ENCODE data around the gene IRF2BP2. TPM values are rescaled to one million over a fixed set of nuclear protein-coding genes. Genes with fewer than 3 reads are reported as not detected.
A peak's percentile ranks its signal among the peaks of the same experiment; 100 is the strongest.

IRF2BP2 gene
- total RNA-seq, 1 donor from 2014 or later, result 55.6 TPM

DNA sequence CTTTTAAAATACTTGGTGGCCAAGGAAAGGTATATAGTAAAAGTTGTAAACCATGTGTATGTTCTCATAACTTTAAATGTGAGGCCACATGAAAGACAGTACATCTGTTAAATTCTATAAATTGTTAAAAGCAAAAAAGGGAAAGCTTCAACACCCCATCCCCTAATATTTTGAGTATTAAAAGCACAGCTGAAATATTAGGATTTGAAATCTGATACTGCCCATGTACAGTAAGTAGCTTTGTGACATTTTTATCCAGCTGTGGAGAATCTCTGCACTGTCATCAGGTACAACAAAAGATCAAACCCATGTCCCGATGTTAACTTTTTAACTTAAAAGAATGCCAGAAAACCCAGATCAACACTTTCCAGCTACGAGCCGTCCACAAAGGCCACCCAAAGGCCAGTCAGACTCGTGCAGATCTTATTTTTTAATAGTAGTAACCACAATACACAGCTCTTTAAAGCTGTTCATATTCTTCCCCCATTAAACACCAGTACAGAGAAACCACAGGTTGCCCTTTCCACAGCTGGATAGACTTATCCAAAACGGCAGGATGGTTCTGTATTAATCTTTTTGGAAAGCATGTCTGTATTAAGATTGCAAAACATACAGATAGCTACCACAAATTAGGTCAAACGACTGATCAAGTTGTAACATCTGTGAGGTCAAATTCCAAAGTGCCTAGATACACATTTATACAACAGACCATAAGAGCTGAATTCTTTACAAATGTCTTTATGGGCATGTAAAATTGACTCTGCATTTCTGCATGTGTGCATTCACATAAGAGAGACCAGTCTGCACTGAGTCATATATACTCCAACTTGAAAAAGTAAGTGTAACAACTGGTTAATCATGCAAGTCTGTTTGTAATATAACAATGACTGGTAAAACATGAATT is 5.2 kb downstream of the IRF2BP2 start:
- Mint-ChIP-seq H3K27me3 (ENCODE audit: low read depth) (peaks cover 3% of the 10 kb centered on the region), H3K27ac (ENCODE audit: unreplicated experiment) (peak overlapping the region; percentile 54), H3K9me3 (no peaks in the 10 kb centered on the region), H3K4me3 (peak overlapping the region; percentile 95), H3K4me1 (peaks cover 80% of the 10 kb centered on the region), H3K36me3 (ENCODE audit: low read depth) (peaks cover 7% of the 10 kb centered on the region)
- TF ChIP-seq, protein P1, sequence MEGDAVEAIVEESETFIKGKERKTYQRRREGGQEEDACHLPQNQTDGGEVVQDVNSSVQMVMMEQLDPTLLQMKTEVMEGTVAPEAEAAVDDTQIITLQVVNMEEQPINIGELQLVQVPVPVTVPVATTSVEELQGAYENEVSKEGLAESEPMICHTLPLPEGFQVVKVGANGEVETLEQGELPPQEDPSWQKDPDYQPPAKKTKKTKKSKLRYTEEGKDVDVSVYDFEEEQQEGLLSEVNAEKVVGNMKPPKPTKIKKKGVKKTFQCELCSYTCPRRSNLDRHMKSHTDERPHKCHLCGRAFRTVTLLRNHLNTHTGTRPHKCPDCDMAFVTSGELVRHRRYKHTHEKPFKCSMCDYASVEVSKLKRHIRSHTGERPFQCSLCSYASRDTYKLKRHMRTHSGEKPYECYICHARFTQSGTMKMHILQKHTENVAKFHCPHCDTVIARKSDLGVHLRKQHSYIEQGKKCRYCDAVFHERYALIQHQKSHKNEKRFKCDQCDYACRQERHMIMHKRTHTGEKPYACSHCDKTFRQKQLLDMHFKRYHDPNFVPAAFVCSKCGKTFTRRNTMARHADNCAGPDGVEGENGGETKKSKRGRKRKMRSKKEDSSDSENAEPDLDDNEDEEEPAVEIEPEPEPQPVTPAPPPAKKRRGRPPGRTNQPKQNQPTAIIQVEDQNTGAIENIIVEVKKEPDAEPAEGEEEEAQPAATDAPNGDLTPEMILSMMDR (conservative IDR thresholded peaks at IDR 0.05), result no peak
- no peak for DNase-seq (ENCODE audit: low read depth, low spot score)

DNA sequence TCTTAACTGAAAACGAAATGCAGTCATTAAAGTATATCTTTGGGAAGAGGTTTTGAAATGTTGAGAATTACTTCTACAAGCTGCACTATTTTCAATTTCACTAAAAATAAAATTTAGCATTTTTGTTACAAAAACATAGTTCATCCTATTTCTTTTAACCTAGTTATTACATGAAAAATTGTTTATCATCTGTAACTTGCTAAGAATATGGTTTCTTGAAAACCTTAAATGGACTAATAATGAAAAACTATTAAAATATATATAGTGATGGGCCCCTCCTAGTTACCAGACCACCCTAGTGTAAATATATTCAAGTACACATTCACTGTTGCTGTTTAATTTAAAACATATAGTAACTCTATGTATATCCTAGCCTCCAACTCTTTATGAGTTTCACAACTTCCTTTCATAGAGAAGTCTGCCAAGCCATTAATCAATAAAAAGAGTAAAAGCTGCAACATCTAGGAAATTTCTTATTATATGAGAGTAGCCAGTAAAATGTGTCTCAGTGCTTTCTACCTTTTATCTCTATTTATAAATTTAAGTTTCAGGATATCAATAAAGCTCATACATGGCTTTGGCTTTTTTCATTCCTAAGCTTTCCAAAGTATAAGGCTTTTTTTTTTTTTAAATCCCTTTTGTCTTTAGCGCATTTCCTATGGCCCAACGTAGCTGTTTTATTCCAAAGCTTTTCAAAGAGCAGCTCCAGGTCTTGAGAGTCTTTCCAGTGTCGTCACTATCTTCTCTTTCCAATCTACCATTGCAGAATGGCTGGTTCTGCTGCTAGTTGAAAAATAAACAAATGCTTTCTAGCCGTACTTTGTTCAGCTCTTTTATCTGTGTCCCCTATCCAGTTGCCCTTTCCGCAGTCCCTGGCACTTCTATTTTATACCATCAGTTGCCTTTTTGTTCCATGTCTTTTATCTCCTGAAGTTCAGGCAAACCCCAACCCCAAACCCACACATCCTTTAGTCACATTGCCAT is 6.5 kb downstream of the IRF2BP2 start:
- DNase-seq (ENCODE audit: low read depth, low spot score), result no peak
- Mint-ChIP-seq H3K9me3 (no peaks in the 10 kb centered on the region), H3K36me3 (ENCODE audit: low read depth) (peaks cover 7% of the 10 kb centered on the region), H3K4me1 (peaks cover 91% of the 10 kb centered on the region), H3K27ac (ENCODE audit: unreplicated experiment) (peak overlapping the region; percentile 96), H3K27me3 (ENCODE audit: low read depth) (peaks cover 3% of the 10 kb centered on the region), H3K4me3 (peak overlapping the region; percentile 95)
- TF ChIP-seq, protein P1 (conservative IDR thresholded peaks at IDR 0.05), result no peak

DNA sequence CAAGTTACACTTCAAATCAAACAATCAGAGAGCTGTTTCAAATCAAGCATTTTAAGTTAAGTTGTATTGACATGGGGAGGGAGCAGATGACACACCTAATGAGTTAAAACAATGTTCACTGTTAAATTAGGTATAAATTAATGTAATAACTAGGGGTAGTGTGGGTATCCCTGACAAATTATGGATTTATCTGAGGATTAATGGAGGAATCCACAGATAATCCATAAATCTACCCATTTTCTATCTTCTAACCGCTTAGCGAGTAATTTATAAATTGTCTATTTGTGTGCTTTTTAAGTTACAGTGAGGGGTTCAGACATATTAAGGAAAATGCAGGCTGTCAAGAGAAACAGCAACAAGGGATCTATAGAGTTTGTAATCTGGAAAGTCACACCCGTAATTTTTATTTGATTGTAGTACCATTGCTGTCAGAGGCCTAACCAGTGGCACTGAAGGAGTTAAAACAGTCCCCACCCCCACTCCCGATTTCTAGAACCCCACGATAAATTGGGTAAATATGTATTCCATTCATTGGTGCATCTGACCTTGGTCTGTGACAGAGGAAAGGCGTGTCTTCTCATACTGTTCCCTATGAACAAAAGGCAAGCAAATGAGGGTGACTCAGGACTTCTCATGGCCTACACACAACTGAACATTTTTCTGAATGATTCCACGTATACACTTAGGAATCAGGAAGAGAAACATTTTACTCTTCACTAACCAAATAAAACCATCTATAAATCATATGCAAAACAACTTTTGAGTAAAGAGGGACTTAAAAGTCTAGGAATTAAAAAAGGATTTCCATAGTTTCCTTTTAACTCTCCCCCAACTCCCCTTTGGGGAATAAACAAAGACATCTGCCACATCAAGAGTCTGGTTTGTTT is 7.4 kb downstream of the IRF2BP2 start:
- H3K4me3 Mint-ChIP-seq, result peak overlapping the region; percentile 85
- H3K27me3 Mint-ChIP-seq (ENCODE audit: low read depth), result no peaks in the 10 kb centered on the region
- DNase-seq (ENCODE audit: low read depth, low spot score), result no peak
- no peaks in the 10 kb centered on the region for H3K9me3 Mint-ChIP-seq
- TF ChIP-seq, protein P1 (conservative IDR thresholded peaks at IDR 0.05), result no peak
- H3K27ac Mint-ChIP-seq (ENCODE audit: unreplicated experiment), result peak overlapping the region; percentile 96
- H3K4me1 Mint-ChIP-seq, result peaks cover 84% of the 10 kb centered on the region
- peaks cover 5% of the 10 kb centered on the region for H3K36me3 Mint-ChIP-seq (ENCODE audit: low read depth)

DNA sequence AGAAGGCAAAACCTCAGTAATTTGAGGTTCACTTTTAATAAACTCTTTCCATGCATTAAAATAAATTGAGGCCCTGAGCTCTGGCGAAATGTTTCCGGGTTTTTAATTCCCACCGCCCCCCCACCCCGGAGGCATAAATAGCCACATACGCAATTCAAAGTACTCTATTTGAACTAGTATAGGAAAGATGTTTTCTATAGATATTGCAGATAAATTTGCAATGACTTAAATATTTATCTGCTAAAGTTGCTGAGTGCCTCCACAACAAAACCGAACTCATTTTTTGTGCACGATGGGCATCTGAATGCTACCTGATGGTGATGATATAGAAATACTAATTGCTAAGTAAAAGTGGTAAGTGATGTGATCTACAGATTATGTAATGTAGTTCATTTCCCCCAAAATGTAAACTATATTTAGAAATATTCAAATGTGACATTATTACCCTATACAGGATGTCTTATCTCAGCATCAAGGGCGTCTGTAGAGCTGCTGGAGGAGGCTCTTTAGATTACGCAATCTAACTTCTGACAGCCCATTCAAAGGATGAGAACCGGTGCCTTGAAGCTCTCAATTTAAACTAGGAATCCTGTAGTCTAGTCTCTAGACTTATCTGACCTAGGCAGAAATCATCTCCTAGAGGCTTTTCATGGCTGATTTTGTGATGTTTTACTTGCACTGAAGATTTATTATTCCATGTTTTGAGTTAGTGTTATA is 8.5 kb downstream of the IRF2BP2 start:
- TF ChIP-seq, protein P1 (conservative IDR thresholded peaks at IDR 0.05), result no peak
- Mint-ChIP-seq H3K9me3 (no peaks in the 10 kb centered on the region), H3K4me3 (peak overlapping the region; percentile 85), H3K4me1 (peaks cover 72% of the 10 kb centered on the region), H3K27me3 (ENCODE audit: low read depth) (no peaks in the 10 kb centered on the region), H3K36me3 (ENCODE audit: low read depth) (no peaks in the 10 kb centered on the region), H3K27ac (ENCODE audit: unreplicated experiment) (no peak overlapping the region)
- DNase-seq (ENCODE audit: low read depth, low spot score), result no peak

All from neural crest cell (in vitro differentiated cells).